A673 (cell line): ENCODE data around the gene ARL16. TPM values are rescaled to one million over a fixed set of nuclear protein-coding genes. Genes with fewer than 3 reads are reported as not detected.

Experiments used
- BruUV-seq: library from RNA; stranded (reverse); fragments of 400-500 nt; replicated peaks from 2 replicates; lab custom pipeline; 2021; lab: Mats Ljungman, UMichigan
- CTCF ChIA-PET: fragments of 300-600 bp; sonication (Branson Sonifier 250); formaldehyde crosslinking; loops from one replicate; lab custom pipeline; 2022; ENCODE audit warnings: antibody characterized with exemption; lab: Charles Lee
- POLR2A ChIA-PET: fragments of 300-600 bp; sonication (Branson Sonifier 250); formaldehyde crosslinking; loops from one replicate; lab custom pipeline; 2022; ENCODE audit warnings: antibody characterized with exemption; ENCODE audit not compliant: low non-redundant PET; lab: Charles Lee
- DNase-seq: peaks from one replicate; pipeline ENCODE4 v3.0.0-alpha.2; 2015; ENCODE audit warnings: low spot score
- H3K27ac ChIP-seq: fragments of 200-600 bp; sonication (generic); 2 replicates; pipeline ENCODE4 v1.5.1; 2016; ENCODE audit warnings: mixed run types, low read depth, mild to moderate bottlenecking, mixed read lengths, antibody characterized with exemption, low read length; ENCODE audit not compliant: poor library complexity, severe bottlenecking
- H3K27me3 ChIP-seq: fragments of 200-600 bp; sonication (generic); replicated peaks from 2 replicates; pipeline ENCODE4 v1.6.1; 2017; ENCODE audit warnings: mixed run types, low read depth, mild to moderate bottlenecking, mixed read lengths, antibody characterized with exemption, low read length; ENCODE audit not compliant: insufficient read depth, poor library complexity
- H3K36me3 ChIP-seq: fragments of 200-600 bp; sonication (generic); 2 replicates; pipeline ENCODE4 v1.6.1; 2016; ENCODE audit warnings: mixed run types, mild to moderate bottlenecking, mixed read lengths, antibody characterized with exemption, low read length; ENCODE audit not compliant: insufficient read depth, poor library complexity, severe bottlenecking
- H3K4me1 ChIP-seq: fragments of 200-600 bp; sonication (generic); 2 replicates; pipeline ENCODE4 v1.6.1; 2017; ENCODE audit warnings: mixed run types, mild to moderate bottlenecking, mixed read lengths, antibody characterized with exemption, low read length; ENCODE audit not compliant: insufficient read depth, poor library complexity, severe bottlenecking
- H3K4me3 ChIP-seq: fragments of 200-600 bp; sonication (generic); 2 replicates; pipeline ENCODE4 v1.5.1; 2016; ENCODE audit warnings: low read depth, mixed run types, mild to moderate bottlenecking, mixed read lengths, low read length; ENCODE audit not compliant: poor library complexity, severe bottlenecking
- H3K9me3 ChIP-seq: fragments of 200-600 bp; sonication (generic); 2 replicates; pipeline ENCODE4 v1.6.1; 2016; ENCODE audit warnings: mixed run types, low read depth, mild to moderate bottlenecking, mixed read lengths, antibody characterized with exemption, low read length; ENCODE audit not compliant: poor library complexity, severe bottlenecking
- CTCF ChIP-seq: fragments of 300-800, 200-600 bp; sonication (generic); conservative IDR thresholded peaks from 2 replicates; pipeline ENCODE4 v1.5.1; 2017; ENCODE audit warnings: low read depth, mild to moderate bottlenecking, antibody characterized with exemption, low read length, moderate library complexity, mixed read lengths
- EZH2 ChIP-seq: fragments of 200-600 bp; sonication (generic); IDR thresholded peaks from 2 replicates; pipeline ENCODE4 v1.6.1; 2017; ENCODE audit warnings: borderline replicate concordance, low read depth, mild to moderate bottlenecking, mixed read lengths, antibody characterized with exemption, low read length; ENCODE audit not compliant: poor library complexity, severe bottlenecking
- intact Hi-C: fragments of 100-400 bp; cut with micrococcal nuclease; formaldehyde crosslinking; loops from one replicate; pipeline ENCODE4 v1.10.0; 2022; ENCODE audit not compliant: unreplicated experiment
- total RNA-seq: library from RNA; stranded (reverse); gene quantifications from 2 replicates; pipeline ENCODE4 v1.2.3, GENCODE V29; 2021

ARL16 gene
- total RNA-seq, 1 experiment from 2014 or later = 62.8 TPM

GRCh38 chr17:81725439-81725838 lies 41.8 kb upstream of the ARL16 start:
- no peak overlapping the region for H3K4me3 ChIP-seq
- DNase-seq = no peak
- H3K27ac ChIP-seq = no peak overlapping the region
- BruUV-seq = no TSS peak
- CTCF ChIA-PET = no interaction called here
- no peaks in the 10 kb centered on the region for H3K36me3 ChIP-seq
- POLR2A ChIA-PET = no interaction called here
- intact Hi-C loops = no loop called here
- TF ChIP-seq CTCF (no peak), EZH2 (no peak)
- H3K9me3 ChIP-seq = no peaks in the 10 kb centered on the region
- peaks cover 11% of the 10 kb centered on the region for H3K4me1 ChIP-seq
- no peaks in the 10 kb centered on the region for H3K27me3 ChIP-seq

GRCh38 chr17:81723651-81724209 lies 40.1 kb upstream of the ARL16 start:
- no TSS peak for BruUV-seq
- H3K36me3 ChIP-seq = no peaks in the 10 kb centered on the region
- POLR2A ChIA-PET = no interaction called here
- DNase-seq = no peak
- no peak overlapping the region for H3K4me3 ChIP-seq
- CTCF ChIA-PET = no interaction called here
- H3K27ac ChIP-seq = no peak overlapping the region
- TF ChIP-seq CTCF = no peak
- TF ChIP-seq EZH2 = no peak
- H3K27me3 ChIP-seq = no peaks in the 10 kb centered on the region
- H3K4me1 ChIP-seq = peaks cover 11% of the 10 kb centered on the region
- H3K9me3 ChIP-seq = no peaks in the 10 kb centered on the region
- intact Hi-C loops = no loop called here

- H3K4me3 ChIP-seq = no peak overlapping the region
- H3K36me3 ChIP-seq = peaks cover 5% of the 10 kb centered on the region
- no TSS peak for BruUV-seq
- ChIA-PET CTCF (no interaction called here), POLR2A (no interaction called here)
- intact Hi-C loops = no loop called here
- no peaks in the 10 kb centered on the region for H3K9me3 ChIP-seq
- H3K27me3 ChIP-seq = no peaks in the 10 kb centered on the region
- peaks cover 11% of the 10 kb centered on the region for H3K4me1 ChIP-seq
- TF ChIP-seq CTCF (no peak), EZH2 (no peak)
- no peak overlapping the region for H3K27ac ChIP-seq
- DNase-seq = no peak
Measured at GRCh38 chr17:81722184-81723120, 38.9 kb upstream of the ARL16 start.
